IMR-90 (cell line): ENCODE measurements around the gene PTGDS. TPM values are rescaled to one million over a fixed set of nuclear protein-coding genes. Genes with fewer than 3 reads are reported as not detected.

Experiments used
- ATAC-seq: fragments of 200-7000 bp; cut with Tn5 transposase; 2 replicates; pipeline ENCODE4 v1.9.1; 2020; ENCODE audit warnings: low read depth, mild to moderate bottlenecking, moderate library complexity
- BruUV-seq: library from RNA; stranded (reverse); fragments of 400-500 nt; replicated peaks from 2 replicates; lab custom pipeline; 2021; lab: Mats Ljungman, UMichigan
- CTCF ChIA-PET: fragments of 300-600 bp; formaldehyde crosslinking; extraction: SDS; loops from one replicate; lab custom pipeline; 2021; ENCODE audit warnings: antibody characterized with exemption; lab: Yijun Ruan, JAX
- POLR2A ChIA-PET: fragments of 300-600 bp; sonication (Branson Sonifier 250); formaldehyde crosslinking; loops from one replicate; lab custom pipeline; 2022; ENCODE audit warnings: antibody characterized with exemption; ENCODE audit not compliant: unreplicated experiment; lab: Charles Lee
- DNase-seq: peaks from one replicate; pipeline ENCODE4 v3.0.0; 2013
- H2AFZ ChIP-seq: replicated peaks from 2 replicates; pipeline ENCODE3; 2013; ENCODE audit warnings: low read length, mild to moderate bottlenecking; ENCODE audit not compliant: poor library complexity
- H2AK5ac ChIP-seq: 2 replicates; pipeline ENCODE4 v1.6.1; 2013; ENCODE audit warnings: low read depth, low read length, inconsistent platforms
- H2AK9ac ChIP-seq: replicated peaks from 2 replicates; pipeline ENCODE3; 2013; ENCODE audit warnings: mild to moderate bottlenecking, low read depth, low read length, moderate library complexity; ENCODE audit not compliant: poor library complexity
- H2BK120ac ChIP-seq: 2 replicates; pipeline ENCODE4 v1.6.1; 2013; ENCODE audit warnings: low read depth, low read length, inconsistent platforms
- H2BK15ac ChIP-seq: 3 replicates; pipeline ENCODE4 v1.6.1; 2013; ENCODE audit warnings: low read depth, low read length, inconsistent platforms
- H2BK20ac ChIP-seq: 2 replicates; pipeline ENCODE4 v1.6.1; 2013; ENCODE audit warnings: low read depth, mild to moderate bottlenecking, inconsistent platforms, low read length, moderate library complexity
- H2BK5ac ChIP-seq: 2 replicates; pipeline ENCODE4 v1.6.1; 2013; ENCODE audit warnings: mild to moderate bottlenecking, low read depth, low read length, inconsistent platforms; ENCODE audit not compliant: poor library complexity, severe bottlenecking
- H3K14ac ChIP-seq: replicated peaks from 2 replicates; pipeline ENCODE4 v1.6.1; 2013; ENCODE audit warnings: low read depth, low read length, inconsistent platforms
- H3K18ac ChIP-seq: 2 replicates; pipeline ENCODE4 v1.6.1; 2013; ENCODE audit warnings: low read depth, low read length, control low read depth
- H3K23ac ChIP-seq: 2 replicates; pipeline ENCODE4 v1.6.1; 2013; ENCODE audit warnings: low read depth, low read length, inconsistent platforms
- H3K27ac ChIP-seq: 2 replicates; pipeline ENCODE4 v1.5.1; 2013; ENCODE audit warnings: mild to moderate bottlenecking, control low read depth, low read length; ENCODE audit not compliant: insufficient read depth
- H3K27me3 ChIP-seq: 2 replicates; pipeline ENCODE4 v1.6.1; 2013; ENCODE audit warnings: low read length; ENCODE audit not compliant: control insufficient read depth, insufficient read depth
- H3K36me3 ChIP-seq: 2 replicates; pipeline ENCODE4 v1.6.1; 2013; ENCODE audit warnings: low read length, mixed read lengths; ENCODE audit not compliant: control insufficient read depth, insufficient read depth
- H3K4ac ChIP-seq: 2 replicates; pipeline ENCODE4 v1.6.1; 2013; ENCODE audit warnings: low read depth, low read length, inconsistent platforms
- H3K4me1 ChIP-seq: 2 replicates; pipeline ENCODE4 v1.6.1; 2013; ENCODE audit warnings: low read length, mixed read lengths; ENCODE audit not compliant: control insufficient read depth, insufficient read depth
- H3K4me2 ChIP-seq: 2 replicates; pipeline ENCODE4 v1.6.1; 2013; ENCODE audit warnings: low read depth, mild to moderate bottlenecking, control low read depth, low read length, moderate library complexity
- H3K4me3 ChIP-seq: 2 replicates; pipeline ENCODE4 v1.5.1; 2013; ENCODE audit warnings: low read depth, mild to moderate bottlenecking, control low read depth, low read length, moderate library complexity; ENCODE audit not compliant: insufficient read depth
- H3K56ac ChIP-seq: 2 replicates; pipeline ENCODE4 v1.6.1; 2013; ENCODE audit warnings: low read length, inconsistent platforms; ENCODE audit not compliant: insufficient read depth; ENCODE audit errors: extremely low read depth
- H3K79me1 ChIP-seq, 2 experiments: 2 replicates each; pipeline ENCODE4 v1.6.1; 2013; ENCODE audit warnings: low read length in 2 of 2, inconsistent platforms in 1 of 2, low read depth in 1 of 2
- H3K9ac ChIP-seq: 2 replicates; pipeline ENCODE4 v1.6.1; 2013; ENCODE audit warnings: low read depth, low read length, control low read depth
- H3K9me1 ChIP-seq: 2 replicates; pipeline ENCODE4 v1.6.1; 2013; ENCODE audit warnings: low read length, inconsistent platforms; ENCODE audit not compliant: insufficient read depth
- H3K9me3 ChIP-seq: 2 replicates; pipeline ENCODE4 v1.6.1; 2013; ENCODE audit warnings: low read length; ENCODE audit not compliant: control insufficient read depth, insufficient read depth
- H4K20me1 ChIP-seq: 2 replicates; pipeline ENCODE4 v1.6.1; 2013; ENCODE audit warnings: low read length, inconsistent platforms; ENCODE audit not compliant: insufficient read depth
- H4K5ac ChIP-seq: 2 replicates; pipeline ENCODE4 v1.6.1; 2013; ENCODE audit warnings: mild to moderate bottlenecking, low read depth, low read length, control low read depth
- H4K8ac ChIP-seq, 2 experiments: 2 replicates each; pipeline ENCODE4 v1.6.1; 2013; ENCODE audit warnings: low read depth in 2 of 2, low read length in 2 of 2, control low read depth in 1 of 2, inconsistent platforms in 1 of 2
- H4K91ac ChIP-seq: 2 replicates; pipeline ENCODE4 v1.6.1; 2013; ENCODE audit warnings: low read depth, low read length, inconsistent platforms; ENCODE audit not compliant: insufficient read depth
- BHLHE40 ChIP-seq: fragments of 150-350 bp; IDR thresholded peaks from 2 replicates; pipeline ENCODE4 v1.6.1; 2016; ENCODE audit warnings: mild to moderate bottlenecking, low read depth, low read length
- CEBPB ChIP-seq: IDR thresholded peaks from 2 replicates; pipeline ENCODE4 v1.6.1; 2012; ENCODE audit warnings: low read depth, low read length, improper control_type of control experiment
- CHD1 ChIP-seq: IDR thresholded peaks from 2 replicates; pipeline ENCODE4 v1.6.1; 2012; ENCODE audit warnings: low read depth, low read length, improper control_type of control experiment
- FOS ChIP-seq: fragments of 150-350 bp; IDR thresholded peaks from 2 replicates; pipeline ENCODE4 v1.6.1; 2016; ENCODE audit warnings: low read depth, low read length
- MAFK ChIP-seq: IDR thresholded peaks from 2 replicates; pipeline ENCODE4 v1.6.1; 2012; ENCODE audit warnings: low read depth, low read length, improper control_type of control experiment
- MXI1 ChIP-seq: IDR thresholded peaks from 2 replicates; pipeline ENCODE4 v1.6.1; 2012; ENCODE audit warnings: low read depth, mild to moderate bottlenecking, low read length, moderate library complexity, borderline replicate concordance
- NFE2L2 ChIP-seq: fragments of 150-350 bp; IDR thresholded peaks from 2 replicates; pipeline ENCODE4 v1.6.1; 2016; ENCODE audit warnings: low read depth, mild to moderate bottlenecking, low read length
- POLR2A ChIP-seq: IDR thresholded peaks from 2 replicates; pipeline ENCODE4 v1.6.1; 2012; ENCODE audit warnings: mild to moderate bottlenecking, low read depth, low read length
- RAD21 ChIP-seq: IDR thresholded peaks from 2 replicates; pipeline ENCODE4 v1.6.1; 2012; ENCODE audit warnings: low read length, improper control_type of control experiment
- RCOR1 ChIP-seq: IDR thresholded peaks from 2 replicates; pipeline ENCODE4 v1.6.1; 2012; ENCODE audit warnings: mild to moderate bottlenecking, low read length, improper control_type of control experiment; ENCODE audit not compliant: insufficient replicate concordance
- RFX5 ChIP-seq: IDR thresholded peaks from 2 replicates; pipeline ENCODE4 v1.8.0; 2012; ENCODE audit warnings: low read depth, mild to moderate bottlenecking, low read length, moderate library complexity
- SMC3 ChIP-seq: fragments of 150-350 bp; IDR thresholded peaks from 2 replicates; pipeline ENCODE4 v1.6.1; 2016; ENCODE audit warnings: low read depth, mild to moderate bottlenecking, antibody characterized with exemption, low read length, moderate library complexity
- WGBS, 2 experiments: methylation state at CpG; one replicate each; pipeline versions ENCODE4 v1.1.5 to v1.1.7; 2013; ENCODE audit warnings: missing lambda C conversion rate in 2 of 2; ENCODE audit not compliant: insufficient read length in 1 of 2; ENCODE audit errors: extremely low coverage in 2 of 2; 5-methylcytosine and 5-hydroxymethylcytosine counted together
- dilution Hi-C: fragments of 300-500 bp; cut with HindIII; formaldehyde crosslinking; loops from one replicate; pipeline ENCODE4 v1.14.3; 2018; ENCODE audit warnings: low sequenced_read_pairs; ENCODE audit not compliant: unreplicated experiment
- in situ Hi-C: fragments of 300-500 bp; cut with MboI; formaldehyde crosslinking; loops from 3 replicates; pipeline ENCODE4 v1.14.3; 2019; ENCODE audit warnings: low sequenced_read_pairs, inconsistent platforms, mixed read lengths
- intact Hi-C: fragments of 100-400 bp; cut with micrococcal nuclease; formaldehyde crosslinking; loops from 2 replicates; pipeline ENCODE4 v1.10.0; 2022
- polyA plus RNA-seq, 3 experiments: library from polyadenylated mRNA; depleted of rRNA; stranded (reverse); fragments of >200 nt; gene quantifications; 2 replicates each; pipeline ENCODE4 v1.2.3, GENCODE V29; 2012; ENCODE audit warnings: low replicate concordance in 1 of 3
- total RNA-seq: library from RNA; depleted of rRNA; stranded (reverse); fragments of >200 nt; gene quantifications from 2 replicates; pipeline ENCODE4 v1.2.3, GENCODE V29; 2012
- TF ChIP-seq, protein P1 (sequence below): conservative IDR thresholded peaks from 2 replicates; pipeline ENCODE4 v1.5.1; 2012; ENCODE audit warnings: mild to moderate bottlenecking, low read depth, low read length, improper control_type of control experiment
- TF ChIP-seq, protein P2 (sequence below): fragments of 150-350 bp; IDR thresholded peaks from 2 replicates; pipeline ENCODE4 v1.6.1; 2016; ENCODE audit warnings: low read depth, mild to moderate bottlenecking, low read length, moderate library complexity, borderline replicate concordance
- TF ChIP-seq, protein P3 (sequence below): fragments of 150-350 bp; IDR thresholded peaks from 2 replicates; pipeline ENCODE4 v1.6.1; 2017; ENCODE audit warnings: mild to moderate bottlenecking, antibody characterized with exemption, low read length, low read depth

The PTGDS gene
- total and polyA plus RNA-seq, 2 of the 4 experiments (the other 2 are of a cell fraction): 1.2 TPM; not detected in 1

GRCh38 chr9:136961279-136962065 lies 15.8 kb upstream of the PTGDS start:
- no peak for DNase-seq
- peak; percentile 10; the same call in 1 of the 2 replicates for ATAC-seq
- no peak overlapping the region for H3K18ac ChIP-seq
- H4K8ac ChIP-seq: no peak overlapping the region
- CTCF ChIA-PET: interaction anchor here (1.0 kb wide), 1 partner anchor 14 kb away, joined by 4 read pairs; no protein-coding TSS in a partner anchor
- H2BK20ac ChIP-seq: no peak overlapping the region
- H3K9ac ChIP-seq: no peak overlapping the region
- no peaks in the 10 kb centered on the region for H3K36me3 ChIP-seq
- no peak overlapping the region for H2BK120ac ChIP-seq
- intact Hi-C loops: no loop called here
- peaks cover 2% of the 10 kb centered on the region; the same call in 1 of the 2 replicates for H3K9me1 ChIP-seq
- H2AFZ ChIP-seq: no peak overlapping the region
- H3K4me1 ChIP-seq: no peaks in the 10 kb centered on the region
- no peak overlapping the region for H2BK15ac ChIP-seq
- H3K56ac ChIP-seq: no peak overlapping the region
- H3K23ac ChIP-seq: no peak overlapping the region
- no peaks in the 10 kb centered on the region for H3K79me1 ChIP-seq
- H2AK5ac ChIP-seq: no peak overlapping the region
- no peak overlapping the region for H3K4me2 ChIP-seq
- no peak overlapping the region for H4K5ac ChIP-seq
- no peak overlapping the region for H2AK9ac ChIP-seq
- in situ Hi-C loops: no loop called here
- POLR2A ChIA-PET: no interaction called here
- H3K4ac ChIP-seq: no peak overlapping the region
- H3K4me3 ChIP-seq: no peak overlapping the region
- H4K20me1 ChIP-seq: no peaks in the 10 kb centered on the region
- H4K91ac ChIP-seq: no peak overlapping the region
- H2BK5ac ChIP-seq: no peak overlapping the region
- WGBS, 2 experiments: 58% methylated on average over 4 of the region's 23 CpGs; no CpG with 5 or more reads in 1 of the 2 experiments
- no peak overlapping the region for H3K14ac ChIP-seq
- dilution Hi-C loops: no loop called here
- no TSS peak for BruUV-seq
- peaks cover 26% of the 10 kb centered on the region for H3K27me3 ChIP-seq
- peaks cover under 1% of the 10 kb centered on the region for H3K9me3 ChIP-seq
- no peak overlapping the region for H3K27ac ChIP-seq
- TF ChIP-seq, protein P1, sequence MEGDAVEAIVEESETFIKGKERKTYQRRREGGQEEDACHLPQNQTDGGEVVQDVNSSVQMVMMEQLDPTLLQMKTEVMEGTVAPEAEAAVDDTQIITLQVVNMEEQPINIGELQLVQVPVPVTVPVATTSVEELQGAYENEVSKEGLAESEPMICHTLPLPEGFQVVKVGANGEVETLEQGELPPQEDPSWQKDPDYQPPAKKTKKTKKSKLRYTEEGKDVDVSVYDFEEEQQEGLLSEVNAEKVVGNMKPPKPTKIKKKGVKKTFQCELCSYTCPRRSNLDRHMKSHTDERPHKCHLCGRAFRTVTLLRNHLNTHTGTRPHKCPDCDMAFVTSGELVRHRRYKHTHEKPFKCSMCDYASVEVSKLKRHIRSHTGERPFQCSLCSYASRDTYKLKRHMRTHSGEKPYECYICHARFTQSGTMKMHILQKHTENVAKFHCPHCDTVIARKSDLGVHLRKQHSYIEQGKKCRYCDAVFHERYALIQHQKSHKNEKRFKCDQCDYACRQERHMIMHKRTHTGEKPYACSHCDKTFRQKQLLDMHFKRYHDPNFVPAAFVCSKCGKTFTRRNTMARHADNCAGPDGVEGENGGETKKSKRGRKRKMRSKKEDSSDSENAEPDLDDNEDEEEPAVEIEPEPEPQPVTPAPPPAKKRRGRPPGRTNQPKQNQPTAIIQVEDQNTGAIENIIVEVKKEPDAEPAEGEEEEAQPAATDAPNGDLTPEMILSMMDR: no peak
- no peak for TF ChIP-seq MAFK
- no peak for TF ChIP-seq CEBPB
- TF ChIP-seq, protein P2, sequence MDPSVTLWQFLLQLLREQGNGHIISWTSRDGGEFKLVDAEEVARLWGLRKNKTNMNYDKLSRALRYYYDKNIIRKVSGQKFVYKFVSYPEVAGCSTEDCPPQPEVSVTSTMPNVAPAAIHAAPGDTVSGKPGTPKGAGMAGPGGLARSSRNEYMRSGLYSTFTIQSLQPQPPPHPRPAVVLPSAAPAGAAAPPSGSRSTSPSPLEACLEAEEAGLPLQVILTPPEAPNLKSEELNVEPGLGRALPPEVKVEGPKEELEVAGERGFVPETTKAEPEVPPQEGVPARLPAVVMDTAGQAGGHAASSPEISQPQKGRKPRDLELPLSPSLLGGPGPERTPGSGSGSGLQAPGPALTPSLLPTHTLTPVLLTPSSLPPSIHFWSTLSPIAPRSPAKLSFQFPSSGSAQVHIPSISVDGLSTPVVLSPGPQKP: no peak
- no peak for TF ChIP-seq BHLHE40
- no peak for TF ChIP-seq POLR2A
- no peak for TF ChIP-seq NFE2L2
- no peak for TF ChIP-seq FOS
- TF ChIP-seq, protein P3, sequence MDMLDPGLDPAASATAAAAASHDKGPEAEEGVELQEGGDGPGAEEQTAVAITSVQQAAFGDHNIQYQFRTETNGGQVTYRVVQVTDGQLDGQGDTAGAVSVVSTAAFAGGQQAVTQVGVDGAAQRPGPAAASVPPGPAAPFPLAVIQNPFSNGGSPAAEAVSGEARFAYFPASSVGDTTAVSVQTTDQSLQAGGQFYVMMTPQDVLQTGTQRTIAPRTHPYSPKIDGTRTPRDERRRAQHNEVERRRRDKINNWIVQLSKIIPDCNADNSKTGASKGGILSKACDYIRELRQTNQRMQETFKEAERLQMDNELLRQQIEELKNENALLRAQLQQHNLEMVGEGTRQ: no peak
- no peak for TF ChIP-seq MXI1
- TF ChIP-seq SMC3: no peak
- no peak for TF ChIP-seq RCOR1
- TF ChIP-seq CHD1: no peak
- TF ChIP-seq RFX5: no peak
- TF ChIP-seq RAD21: no peak
